ENCODE measurements around the gene ATP10A. TPM values are rescaled to one million over a fixed set of nuclear protein-coding genes. Genes with fewer than 3 reads are reported as not detected.

Gene ATP10A
- polyA plus RNA-seq, 1 donor from 2014 or later, result not detected

- Histone ChIP-seq H3K9me3 (ENCODE audit: low read length) (no peaks in the 10 kb centered on the region), H3K27me3 (ENCODE audit: insufficient read depth, low read depth, low read length) (no peaks in the 10 kb centered on the region), H3K9ac (ENCODE audit: low read length) (no peak overlapping the region), H3K36me3 (ENCODE audit: insufficient read depth, low read length) (no peaks in the 10 kb centered on the region), H2AFZ (ENCODE audit: low read depth, low read length) (no peak overlapping the region), H3K4me3 (ENCODE audit: low read length) (no peak overlapping the region), H3K4me2 (ENCODE audit: low read length) (no peak overlapping the region), H3K27ac (ENCODE audit: low read length) (no peak overlapping the region), H3K79me2 (replicated peaks; ENCODE audit: insufficient read depth, low read length) (no peaks in the 10 kb centered on the region), H3K9me2 (ENCODE audit: insufficient read depth, low read length) (no peaks in the 10 kb centered on the region), H4K20me1 (ENCODE audit: insufficient read depth) (no peaks in the 10 kb centered on the region), H3F3A (ENCODE audit: insufficient read depth, low read length, poor library complexity, severe bottlenecking) (no peaks in the 10 kb centered on the region)
- TF ChIP-seq EZH2 (IDR thresholded peaks at IDR 0.05; ENCODE audit: borderline replicate concordance, insufficient read depth, low read length, poor library complexity, severe bottlenecking) (no peak), TAF1 (IDR thresholded peaks at IDR 0.05; ENCODE audit: low read depth) (no peak), SMC3 (conservative IDR thresholded peaks at IDR 0.05; ENCODE audit: poor library complexity) (no peak), CTCF (IDR thresholded peaks at IDR 0.05; ENCODE audit: poor library complexity, severe bottlenecking) (no peak), RAD21 (conservative IDR thresholded peaks at IDR 0.05) (no peak), REST (IDR thresholded peaks at IDR 0.05; ENCODE audit: borderline replicate concordance) (no peak), POLR2AphosphoS5 (IDR thresholded peaks at IDR 0.05) (no peak), MXI1 (conservative IDR thresholded peaks at IDR 0.05; ENCODE audit: poor library complexity, severe bottlenecking) (no peak)
Observed at GRCh38 chr15:25719101-25719985, 143.8 kb downstream of the ATP10A start.

- H3K4me2 ChIP-seq (ENCODE audit: low read length), result no peak overlapping the region
Observed at GRCh38 chr15:25718597-25718996, 144.5 kb downstream of the ATP10A start.

More at GRCh38 chr15:25718597-25718996, 144.5 kb downstream of the ATP10A start:
- Histone ChIP-seq H3K9ac (ENCODE audit: low read length) (no peak overlapping the region), H3K79me2 (replicated peaks; ENCODE audit: insufficient read depth, low read length) (no peaks in the 10 kb centered on the region), H4K20me1 (ENCODE audit: insufficient read depth) (no peaks in the 10 kb centered on the region), H3K27ac (ENCODE audit: low read length) (no peak overlapping the region), H3F3A (ENCODE audit: insufficient read depth, low read length, poor library complexity, severe bottlenecking) (no peaks in the 10 kb centered on the region), H3K36me3 (ENCODE audit: insufficient read depth, low read length) (no peaks in the 10 kb centered on the region), H3K4me3 (ENCODE audit: low read length) (no peak overlapping the region), H3K27me3 (ENCODE audit: insufficient read depth, low read depth, low read length) (no peaks in the 10 kb centered on the region), H2AFZ (ENCODE audit: low read depth, low read length) (no peak overlapping the region), H3K9me2 (ENCODE audit: insufficient read depth, low read length) (no peaks in the 10 kb centered on the region), H3K9me3 (ENCODE audit: low read length) (no peaks in the 10 kb centered on the region)
- TF ChIP-seq POLR2AphosphoS5 (IDR thresholded peaks at IDR 0.05) (no peak), CTCF (IDR thresholded peaks at IDR 0.05; ENCODE audit: poor library complexity, severe bottlenecking) (no peak), MXI1 (conservative IDR thresholded peaks at IDR 0.05; ENCODE audit: poor library complexity, severe bottlenecking) (no peak), RAD21 (conservative IDR thresholded peaks at IDR 0.05) (no peak), REST (IDR thresholded peaks at IDR 0.05; ENCODE audit: borderline replicate concordance) (no peak), SMC3 (conservative IDR thresholded peaks at IDR 0.05; ENCODE audit: poor library complexity) (no peak)

Measured in neural cell (in vitro differentiated cells).